HUES6 (cell line): ENCODE measurements around the gene ATRIP.

Source experiments
- H3K27ac ChIP-seq: 2 replicates; pipeline ENCODE4 v1.7.0; 2013; ENCODE audit warnings: low read depth, mild to moderate bottlenecking, low read length, inconsistent platforms
- H3K27me3 ChIP-seq: 2 replicates; pipeline ENCODE4 v1.6.1; 2013; ENCODE audit warnings: low read length; ENCODE audit not compliant: control insufficient read depth, insufficient read depth
- H3K36me3 ChIP-seq: 2 replicates; pipeline ENCODE4 v1.6.1; 2013; ENCODE audit warnings: low read length; ENCODE audit not compliant: control insufficient read depth, insufficient read depth
- H3K4me1 ChIP-seq: 2 replicates; pipeline ENCODE4 v1.6.1; 2013; ENCODE audit warnings: low read length; ENCODE audit not compliant: control insufficient read depth, insufficient read depth
- H3K4me3 ChIP-seq: 2 replicates; pipeline ENCODE4 v1.5.1; 2013; ENCODE audit warnings: low read depth, low read length
- H3K9ac ChIP-seq: one replicate; pipeline ENCODE4 v1.6.1; 2013; ENCODE audit warnings: mild to moderate bottlenecking, low read length
- H3K9me3 ChIP-seq: 2 replicates; pipeline ENCODE4 v1.6.1; 2013; ENCODE audit warnings: low read depth, low read length; ENCODE audit not compliant: control insufficient read depth, insufficient read depth

Gene ATRIP

GRCh38 chr3:48493203-48493501, 46.6 kb downstream of the ATRIP start:
- peaks cover 8% of the 10 kb centered on the region; the same call in 1 of the 2 replicates for H3K4me1 ChIP-seq
- peaks cover 1% of the 10 kb centered on the region; the same call in 1 of the 2 replicates for H3K9me3 ChIP-seq
- H3K27ac ChIP-seq, result no peak overlapping the region
- H3K36me3 ChIP-seq, result peaks cover 25% of the 10 kb centered on the region
- H3K4me3 ChIP-seq, result no peak overlapping the region
- H3K27me3 ChIP-seq, result no peaks in the 10 kb centered on the region
- H3K9ac ChIP-seq, result no peak overlapping the region

DNA sequence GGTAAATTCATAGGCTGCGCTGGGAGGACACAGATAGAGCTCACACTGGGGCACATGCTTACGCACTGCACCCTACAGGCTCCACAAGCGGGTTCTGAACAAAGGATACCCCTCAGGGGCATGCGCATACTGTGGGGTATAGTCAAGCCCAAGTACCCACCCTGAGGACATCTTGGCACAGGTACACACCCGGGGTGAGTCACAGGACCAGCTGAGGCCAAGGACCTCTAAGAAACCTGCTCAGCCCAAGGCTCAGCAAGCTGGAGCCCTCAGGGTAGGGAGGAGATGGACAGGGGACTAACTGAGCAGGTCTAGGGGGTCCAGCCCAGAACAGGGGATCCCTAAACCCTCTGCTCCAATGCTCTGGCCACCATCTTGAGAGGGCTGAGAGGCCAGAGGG, 54.1 kb downstream of the ATRIP start:
- Histone ChIP-seq H3K9ac (no peak overlapping the region), H3K27ac (no peak overlapping the region)

GRCh38 chr3:48501196-48501595, 54.7 kb downstream of the ATRIP start:
- peaks cover 4% of the 10 kb centered on the region; the same call in 1 of the 2 replicates for H3K9me3 ChIP-seq
- no peak overlapping the region for H3K27ac ChIP-seq
- H3K27me3 ChIP-seq, result no peaks in the 10 kb centered on the region
- no peak overlapping the region for H3K9ac ChIP-seq
- H3K36me3 ChIP-seq, result peaks cover 28% of the 10 kb centered on the region
- H3K4me1 ChIP-seq, result peaks cover 16% of the 10 kb centered on the region
- no peak overlapping the region for H3K4me3 ChIP-seq

More for the DNA sequence above, 54.1 kb downstream of the ATRIP start:
- H3K4me1 ChIP-seq, result peaks cover 16% of the 10 kb centered on the region
- H3K9me3 ChIP-seq, result peaks cover 4% of the 10 kb centered on the region; the same call in 1 of the 2 replicates
- H3K27me3 ChIP-seq, result no peaks in the 10 kb centered on the region
- H3K4me3 ChIP-seq, result no peak overlapping the region
- H3K36me3 ChIP-seq, result peaks cover 28% of the 10 kb centered on the region

GRCh38 chr3:48502121-48502520, 55.6 kb downstream of the ATRIP start:
- no peak overlapping the region for H3K9ac ChIP-seq
- peaks cover 19% of the 10 kb centered on the region for H3K4me1 ChIP-seq
- H3K27ac ChIP-seq, result no peak overlapping the region
- no peak overlapping the region for H3K4me3 ChIP-seq
- no peaks in the 10 kb centered on the region for H3K27me3 ChIP-seq
- H3K36me3 ChIP-seq, result peaks cover 28% of the 10 kb centered on the region
- peaks cover 4% of the 10 kb centered on the region; the same call in 1 of the 2 replicates for H3K9me3 ChIP-seq

- peaks cover 4% of the 10 kb centered on the region; the same call in 1 of the 2 replicates for H3K9me3 ChIP-seq
- H3K27ac ChIP-seq, result no peak overlapping the region
- peaks cover 25% of the 10 kb centered on the region for H3K36me3 ChIP-seq
- no peak overlapping the region for H3K9ac ChIP-seq
- peak overlapping the region; percentile 81 for H3K4me3 ChIP-seq
- peaks cover 23% of the 10 kb centered on the region for H3K4me1 ChIP-seq
- H3K27me3 ChIP-seq, result no peaks in the 10 kb centered on the region
Measured at GRCh38 chr3:48502728-48503168, 56.2 kb downstream of the ATRIP start.

DNA sequence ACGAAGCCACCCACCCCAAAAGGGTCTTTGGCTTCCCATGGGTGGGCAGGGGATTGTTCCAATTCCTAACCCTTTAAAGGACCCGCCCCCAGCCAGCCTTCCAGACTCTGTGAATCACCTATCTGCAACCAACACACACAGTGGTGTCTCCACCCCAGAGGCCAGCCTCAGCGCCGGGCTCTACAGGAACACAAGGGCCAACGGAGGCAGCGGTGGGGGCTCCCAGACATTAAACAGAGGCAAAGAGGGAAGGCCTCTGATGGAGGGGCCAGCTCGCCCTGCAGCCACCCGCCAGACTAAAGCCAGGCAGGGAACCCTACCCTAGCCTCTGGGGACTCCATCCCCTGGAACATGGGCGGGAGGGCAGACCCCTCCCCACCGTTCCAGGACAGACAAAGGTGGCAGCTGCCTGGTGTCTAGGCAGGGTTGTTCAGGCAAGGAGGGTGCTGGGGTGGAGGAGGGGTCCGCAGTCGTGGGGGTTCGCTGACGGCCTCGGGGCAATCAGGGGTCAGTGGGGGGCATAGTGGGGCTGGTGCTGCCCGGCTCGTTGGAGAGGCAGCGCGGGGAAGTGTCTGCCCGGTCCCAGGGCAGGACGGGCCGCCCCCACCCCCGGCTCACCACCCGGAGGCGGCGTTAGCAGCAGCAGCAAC, 57.0 kb downstream of the ATRIP start:
- H3K27ac ChIP-seq, result peak overlapping the region; percentile 75; the same call in 1 of the 2 replicates
- peaks cover 23% of the 10 kb centered on the region for H3K4me1 ChIP-seq
- peak overlapping the region; percentile 81 for H3K4me3 ChIP-seq
- no peaks in the 10 kb centered on the region for H3K27me3 ChIP-seq
- H3K9ac ChIP-seq, result peak overlapping the region; percentile 73
- H3K36me3 ChIP-seq, result peaks cover 18% of the 10 kb centered on the region
- no peaks in the 10 kb centered on the region for H3K9me3 ChIP-seq

DNA sequence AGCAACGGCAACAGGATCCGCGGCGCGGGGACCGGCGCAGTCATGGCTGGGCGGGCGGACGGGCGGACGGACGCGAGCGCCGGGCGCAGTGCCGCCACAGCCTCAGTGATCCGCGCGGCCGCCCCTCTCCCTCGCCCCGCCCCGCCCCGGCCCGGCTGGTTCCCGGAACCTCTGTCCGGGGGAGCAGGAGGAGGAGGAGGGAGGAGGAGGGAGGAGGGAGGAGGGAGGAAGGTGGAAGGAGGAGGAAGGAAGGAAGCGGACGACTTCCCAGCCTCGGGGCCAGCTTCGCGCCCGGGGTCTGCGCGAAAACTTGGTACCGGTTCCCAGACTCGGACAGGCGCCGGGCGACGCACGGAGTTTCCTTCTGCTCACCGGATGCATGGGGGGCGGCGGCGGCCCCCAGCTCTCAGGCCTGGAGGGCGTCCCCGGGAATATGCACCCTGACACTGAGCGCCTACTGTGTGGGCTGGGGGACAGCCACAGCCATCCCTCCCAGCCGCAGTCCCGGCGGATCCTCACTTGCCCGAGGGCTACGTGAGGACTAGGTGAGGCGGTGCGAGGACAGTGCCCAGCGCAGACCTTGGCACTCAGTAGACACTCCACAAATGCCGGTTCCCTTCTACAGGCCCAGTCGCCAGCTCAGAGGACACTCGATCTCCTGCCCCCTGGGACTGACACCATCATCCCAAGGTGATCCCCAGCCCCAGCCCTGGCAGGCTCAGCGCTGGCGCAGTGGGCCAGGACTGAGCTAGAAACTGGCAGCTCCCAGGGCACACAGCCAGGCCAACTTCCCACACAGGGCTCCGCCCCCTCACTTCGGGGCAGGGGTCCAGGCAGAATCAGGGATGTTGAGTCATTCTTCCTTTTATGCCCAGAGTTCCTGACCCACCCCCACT, 57.8 kb downstream of the ATRIP start, which contains the start of gene SHISA5:
TSS of gene SHISA5 (minus strand) at position 124 of the 896 bp plus-strand sequence. CDS start at position 44, 80 bp downstream.
- Histone ChIP-seq H3K9me3 (no peaks in the 10 kb centered on the region), H3K4me3 (peak within 1 kb of the TSS; percentile 81), H3K36me3 (peaks cover 15% of the 10 kb centered on the region), H3K9ac (peak within 1 kb of the TSS; percentile 73), H3K4me1 (peaks cover 26% of the 10 kb centered on the region), H3K27me3 (no peaks in the 10 kb centered on the region), H3K27ac (peak within 1 kb of the TSS; percentile 75; the same call in 1 of the 2 replicates)

GRCh38 chr3:48505146-48505545, 58.6 kb downstream of the ATRIP start:
- Histone ChIP-seq H3K36me3 (peaks cover 10% of the 10 kb centered on the region), H3K9me3 (no peaks in the 10 kb centered on the region), H3K4me1 (peaks cover 32% of the 10 kb centered on the region), H3K27ac (no peak overlapping the region), H3K9ac (no peak overlapping the region), H3K4me3 (no peak overlapping the region), H3K27me3 (no peaks in the 10 kb centered on the region)

DNA sequence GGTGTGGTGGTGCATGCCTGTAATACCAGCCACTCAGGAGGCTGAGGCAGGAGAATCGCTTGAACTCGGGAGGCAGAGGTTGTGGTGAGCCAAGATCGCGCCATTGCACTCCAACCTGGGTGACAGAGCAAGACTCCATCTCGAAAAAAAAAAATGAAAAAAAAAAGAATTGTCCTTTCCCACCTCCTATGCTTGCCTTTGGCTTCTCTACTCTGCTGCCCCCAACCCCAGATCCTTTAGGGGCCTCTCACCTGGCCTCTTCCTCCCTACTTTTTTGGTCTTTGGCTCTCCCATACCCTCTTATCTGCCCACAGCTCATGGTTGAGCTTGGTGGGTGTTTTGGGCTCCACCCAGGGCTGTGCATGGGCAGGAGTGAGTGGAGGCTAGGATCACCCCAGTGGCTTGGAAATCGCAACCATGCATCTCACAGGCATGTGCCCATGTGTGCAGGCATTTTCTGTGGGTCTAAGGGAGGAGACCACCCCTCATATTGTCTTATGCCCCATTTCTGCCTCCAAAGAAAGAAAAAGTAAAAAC, 59.5 kb downstream of the ATRIP start:
- H3K36me3 ChIP-seq, result 0 out of 2 replicates have a peak, but pooled peaks cover 1% of the 10 kb centered on the region
- no peaks in the 10 kb centered on the region for H3K9me3 ChIP-seq
- peaks cover 32% of the 10 kb centered on the region for H3K4me1 ChIP-seq
- H3K27me3 ChIP-seq, result no peaks in the 10 kb centered on the region
- H3K4me3 ChIP-seq, result no peak overlapping the region
- H3K27ac ChIP-seq, result no peak overlapping the region
- H3K9ac ChIP-seq, result no peak overlapping the region

GRCh38 chr3:48507256-48508061, 60.9 kb downstream of the ATRIP start:
- no peak overlapping the region for H3K27ac ChIP-seq

More at GRCh38 chr3:48507256-48508061, 60.9 kb downstream of the ATRIP start:
- Histone ChIP-seq H3K4me3 (no peak overlapping the region), H3K9me3 (no peaks in the 10 kb centered on the region), H3K4me1 (peaks cover 32% of the 10 kb centered on the region), H3K27me3 (no peaks in the 10 kb centered on the region), H3K9ac (no peak overlapping the region), H3K36me3 (no peaks in the 10 kb centered on the region)
